HG02970 (cell line): Measurements from ENCODE around the gene AOPEP.

Experiments
- ATAC-seq: cut with Tn5 transposase; IDR thresholded peaks from one replicate; pipeline ENCODE4 v1.9.1; 2021; ENCODE audit warnings: mild to moderate bottlenecking, moderate library complexity, moderate number of reproducible peaks; ENCODE audit not compliant: unreplicated experiment, low FRiP score

AOPEP gene

DNA sequence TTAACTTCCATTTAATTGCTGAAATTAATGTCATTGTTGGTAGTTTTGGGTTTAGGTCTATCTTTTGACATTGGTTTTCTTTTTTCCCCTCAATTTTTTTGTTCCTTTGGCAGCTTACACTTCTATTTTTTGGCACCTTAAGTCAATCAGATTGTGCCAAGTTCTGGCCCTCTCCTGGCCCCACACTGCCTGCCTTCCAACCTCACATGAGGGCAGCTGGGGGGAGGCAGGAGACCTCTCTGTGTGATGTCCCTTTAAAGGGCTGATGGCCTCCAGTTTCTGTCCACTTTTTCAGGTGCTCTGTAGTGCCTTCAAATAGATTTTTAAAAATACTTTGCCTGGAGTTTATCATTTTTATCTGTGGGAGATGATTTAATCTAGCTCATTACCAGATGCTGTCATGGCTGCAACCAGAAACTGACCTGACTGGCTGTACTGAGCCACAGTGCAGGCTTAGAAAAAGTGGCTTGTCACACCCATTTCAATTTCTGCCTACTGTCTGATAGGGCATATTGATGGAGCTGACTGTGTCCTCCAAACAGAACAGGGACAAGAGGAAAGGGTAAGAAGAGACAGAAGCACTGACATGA is 394.4 kb downstream of the AOPEP start:
- no peak for ATAC-seq

DNA sequence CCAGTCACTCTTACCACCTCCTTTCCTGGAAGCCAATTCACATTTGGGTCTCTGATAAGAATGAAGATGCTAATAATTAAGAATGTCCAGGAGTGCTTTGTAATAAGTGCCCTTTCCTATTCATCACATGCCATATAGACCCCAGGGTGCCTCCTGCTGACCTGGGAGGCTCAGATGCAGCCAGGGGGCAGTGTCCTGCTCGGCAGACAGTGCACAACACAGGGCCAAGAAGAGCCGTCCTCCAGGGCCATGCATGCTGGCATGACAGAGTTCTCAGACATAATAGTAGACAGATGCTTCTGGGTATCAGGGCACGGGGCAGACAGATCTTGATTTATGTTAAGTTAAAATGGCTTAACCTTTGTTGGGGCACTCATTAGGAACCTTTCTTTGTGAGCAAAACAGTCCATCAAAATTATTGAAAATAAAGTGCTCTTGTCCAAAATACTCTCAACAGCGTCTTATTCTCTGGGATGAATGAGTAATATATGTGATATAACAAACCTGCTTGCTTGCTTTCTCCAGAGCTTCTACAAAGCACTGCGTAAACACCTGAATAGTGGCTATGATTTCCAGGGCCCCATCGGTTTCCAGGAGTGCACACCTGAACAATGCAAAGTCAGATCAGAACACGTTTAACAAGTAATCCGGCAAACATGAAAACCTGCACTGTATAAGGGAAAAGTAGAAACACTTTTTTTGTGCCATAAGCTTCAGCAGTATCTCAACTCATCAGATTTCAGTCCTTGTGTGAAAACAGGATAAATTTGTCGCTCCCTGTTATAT is 398.3 kb downstream of the AOPEP start:
- no peak for ATAC-seq

DNA sequence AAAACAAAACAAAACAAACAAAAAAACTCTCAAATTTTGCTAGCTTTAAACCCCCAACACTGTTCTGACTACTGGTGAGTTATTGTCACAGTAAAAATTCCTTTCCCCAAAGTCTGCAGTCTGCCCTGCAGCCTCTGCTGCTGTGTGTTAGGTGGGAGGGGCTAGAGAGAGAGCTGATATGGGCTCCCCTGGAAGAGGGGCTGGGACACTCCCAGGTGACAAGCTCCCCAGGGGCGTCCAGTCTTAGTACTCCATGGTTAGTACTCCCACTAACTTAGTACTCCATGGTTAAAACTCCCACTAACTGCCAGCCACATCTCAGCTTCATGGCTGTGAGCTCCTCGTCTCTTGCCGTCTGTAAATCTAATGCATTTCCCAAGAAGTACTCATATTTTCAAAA is 399.2 kb downstream of the AOPEP start:
- no peak for ATAC-seq

DNA sequence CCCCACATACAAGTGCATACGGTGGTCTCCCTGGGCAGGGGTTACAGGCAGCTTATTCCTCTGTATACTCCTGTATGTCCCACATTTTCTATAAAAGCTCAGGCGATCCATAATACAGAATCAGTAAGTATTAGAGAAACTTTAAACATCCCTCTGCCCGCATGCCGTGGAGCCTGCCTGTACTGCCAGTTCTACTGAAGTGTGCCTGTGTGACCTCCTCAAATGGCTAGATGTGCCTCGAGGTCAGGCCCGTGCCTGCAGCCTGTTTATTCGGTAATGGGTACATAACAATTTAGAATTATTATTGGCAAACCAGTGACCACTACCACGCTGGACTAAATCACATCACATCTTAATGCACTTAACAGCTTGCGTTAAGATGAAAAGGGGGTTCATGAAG is 400.2 kb downstream of the AOPEP start:
- ATAC-seq, result no peak

DNA sequence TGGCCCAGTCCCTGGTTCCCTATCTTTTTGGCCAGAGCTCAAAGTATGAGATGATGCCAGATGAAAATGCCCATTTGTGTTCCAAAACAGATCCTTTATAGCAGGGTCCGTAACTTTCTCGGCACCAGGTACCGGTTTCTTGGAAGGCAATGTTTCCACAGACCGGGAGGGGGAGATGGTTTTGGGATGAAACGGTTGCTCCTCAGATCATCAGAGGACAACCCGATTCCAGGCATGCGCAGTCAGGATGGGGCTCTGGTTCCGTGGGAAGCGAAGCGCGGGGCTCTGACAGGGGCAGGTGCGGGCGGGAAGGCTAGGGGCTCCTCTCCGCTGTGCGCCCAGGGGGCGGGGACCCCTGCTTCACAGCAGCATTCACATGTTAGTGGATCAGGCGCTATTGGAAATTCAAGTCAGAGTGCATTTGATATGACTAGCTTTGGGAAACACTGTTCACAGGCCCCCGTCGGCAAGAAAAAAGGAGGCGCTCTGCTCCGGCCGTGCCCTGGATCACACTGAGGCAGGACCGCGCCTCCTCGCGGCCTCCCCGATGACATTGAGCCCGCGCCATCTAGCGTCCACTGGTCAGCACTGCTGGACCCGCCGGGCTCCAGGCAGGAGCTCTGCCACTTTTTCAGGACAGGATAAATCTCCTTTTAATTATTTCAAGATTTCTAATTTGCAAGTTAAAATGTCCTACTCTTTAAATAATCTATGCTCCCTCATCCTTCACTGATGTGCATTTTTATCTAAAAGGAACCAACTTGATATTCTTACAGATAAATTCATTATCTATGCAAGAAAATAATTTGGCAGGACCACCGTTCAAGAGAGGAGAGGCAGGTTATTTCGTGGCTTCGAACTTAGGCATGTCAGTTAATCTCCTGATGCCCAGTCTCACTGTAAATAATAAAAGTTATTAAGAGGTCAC is 401.0 kb downstream of the AOPEP start:
- ATAC-seq, result no peak

DNA sequence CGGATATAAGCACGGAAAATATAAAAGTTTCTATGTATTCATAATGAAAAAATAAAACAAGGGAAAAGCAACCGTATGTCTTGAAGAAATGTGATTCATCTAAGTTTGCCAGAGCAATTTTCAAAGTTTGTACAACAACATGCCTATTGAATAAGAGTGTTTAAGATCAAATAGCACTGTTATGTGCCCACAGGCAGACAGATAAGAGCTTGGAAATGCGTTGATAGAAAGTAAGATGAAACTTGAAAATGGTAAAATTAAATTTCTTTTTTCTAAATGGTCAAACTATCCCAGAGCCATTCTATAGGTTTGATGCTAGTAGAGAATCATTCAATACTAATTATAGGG is 401.7 kb downstream of the AOPEP start:
- no peak for ATAC-seq

DNA sequence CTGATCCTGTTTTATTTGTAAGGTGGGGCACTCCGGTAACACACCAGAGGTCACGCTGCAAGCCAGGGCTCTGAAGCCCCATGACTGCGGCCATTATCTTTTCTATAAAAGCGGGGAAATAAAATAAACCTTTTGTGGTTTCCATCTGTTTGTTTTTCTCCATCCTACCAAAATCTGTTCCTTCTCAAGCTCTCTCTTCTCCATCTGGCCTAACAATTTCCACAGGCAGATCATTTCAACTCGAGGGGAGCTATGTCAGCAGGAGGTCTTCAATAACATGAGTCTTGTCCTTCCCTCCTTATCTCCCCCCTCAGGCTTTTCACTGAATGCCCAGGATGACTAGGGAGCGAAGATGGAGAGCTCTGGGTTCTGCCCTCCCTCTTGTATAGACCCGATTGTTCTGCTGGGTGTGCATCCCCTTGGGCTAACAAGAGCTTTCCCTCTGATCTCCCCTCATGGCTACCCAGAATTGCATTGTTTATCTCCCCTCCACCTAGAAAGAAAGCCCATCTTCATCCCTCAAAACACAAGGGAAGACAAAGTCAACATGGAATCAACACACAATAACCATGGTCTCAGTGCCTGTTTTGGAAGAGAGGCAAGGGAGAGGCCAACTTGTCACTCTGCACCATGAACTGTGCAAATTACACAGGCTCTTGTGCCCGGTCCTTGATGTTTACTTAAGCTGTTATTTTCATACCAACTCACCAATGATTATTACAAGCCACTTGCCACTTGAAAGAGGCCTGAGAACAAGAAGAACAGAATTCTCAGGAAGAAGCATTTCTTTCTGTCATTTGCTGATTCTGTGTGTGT is 403.2 kb downstream of the AOPEP start:
- ATAC-seq, result no peak

DNA sequence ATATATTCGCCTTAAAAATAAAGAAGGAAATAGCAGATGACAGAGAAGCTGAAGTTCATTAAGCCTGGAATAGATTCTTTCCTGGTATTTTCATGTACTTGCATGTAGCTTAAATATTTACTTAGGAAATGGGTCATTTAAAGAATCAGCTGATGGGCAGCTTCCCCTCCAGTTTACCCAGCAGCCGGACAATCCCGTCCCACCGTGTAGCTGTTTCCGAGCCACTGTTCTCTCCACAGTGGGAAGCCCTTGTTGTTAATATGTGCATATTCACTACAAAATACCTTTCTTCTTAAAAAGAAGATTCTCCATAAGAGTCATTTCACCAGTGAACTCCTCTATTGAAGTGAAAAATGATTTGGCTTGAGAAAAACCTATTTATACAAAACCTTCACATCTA is 404.0 kb downstream of the AOPEP start:
- ATAC-seq, result no peak

DNA sequence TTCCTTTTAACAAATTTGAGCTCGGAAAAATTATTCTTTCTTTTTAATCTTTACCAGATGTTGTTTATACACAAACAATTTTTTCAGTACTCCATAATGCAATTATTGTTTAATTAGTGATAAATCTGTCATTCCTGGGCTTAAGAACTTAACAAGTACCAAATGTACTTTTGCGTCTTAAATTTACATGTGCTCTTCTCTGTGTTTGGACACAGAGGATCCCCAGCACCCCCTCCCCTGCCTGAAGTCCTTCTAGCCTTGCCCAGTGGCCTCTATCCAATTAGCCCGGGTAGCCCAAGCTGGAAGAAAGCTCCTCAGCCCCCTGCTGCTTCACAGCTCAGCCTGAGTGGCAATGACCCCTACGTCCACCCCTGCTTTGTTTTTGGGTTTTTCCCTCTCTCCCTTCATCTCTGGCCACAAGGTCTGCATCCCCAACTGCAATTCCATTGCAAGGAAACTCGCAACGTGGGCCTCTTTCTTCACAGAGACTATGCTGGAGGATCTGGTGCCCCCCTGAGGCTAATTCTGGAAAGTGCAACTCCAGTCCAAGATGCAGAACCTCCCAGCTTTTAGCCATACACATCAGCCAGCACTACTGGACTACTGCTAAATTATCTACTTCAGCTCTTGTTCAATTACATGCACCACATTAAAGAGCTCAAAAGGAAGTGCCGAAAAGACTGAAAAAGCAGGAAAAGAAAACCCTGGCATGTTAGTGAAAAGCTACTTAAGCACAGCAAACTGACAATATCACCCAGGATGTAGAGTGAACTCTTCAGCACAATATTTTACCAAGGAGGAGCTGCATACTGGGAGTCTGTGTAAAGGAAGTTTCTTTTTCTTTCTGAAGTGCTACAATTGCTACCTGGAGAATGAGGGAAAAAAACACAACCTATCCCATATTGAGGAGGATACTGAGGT is 404.8 kb downstream of the AOPEP start:
- ATAC-seq, result no peak

DNA sequence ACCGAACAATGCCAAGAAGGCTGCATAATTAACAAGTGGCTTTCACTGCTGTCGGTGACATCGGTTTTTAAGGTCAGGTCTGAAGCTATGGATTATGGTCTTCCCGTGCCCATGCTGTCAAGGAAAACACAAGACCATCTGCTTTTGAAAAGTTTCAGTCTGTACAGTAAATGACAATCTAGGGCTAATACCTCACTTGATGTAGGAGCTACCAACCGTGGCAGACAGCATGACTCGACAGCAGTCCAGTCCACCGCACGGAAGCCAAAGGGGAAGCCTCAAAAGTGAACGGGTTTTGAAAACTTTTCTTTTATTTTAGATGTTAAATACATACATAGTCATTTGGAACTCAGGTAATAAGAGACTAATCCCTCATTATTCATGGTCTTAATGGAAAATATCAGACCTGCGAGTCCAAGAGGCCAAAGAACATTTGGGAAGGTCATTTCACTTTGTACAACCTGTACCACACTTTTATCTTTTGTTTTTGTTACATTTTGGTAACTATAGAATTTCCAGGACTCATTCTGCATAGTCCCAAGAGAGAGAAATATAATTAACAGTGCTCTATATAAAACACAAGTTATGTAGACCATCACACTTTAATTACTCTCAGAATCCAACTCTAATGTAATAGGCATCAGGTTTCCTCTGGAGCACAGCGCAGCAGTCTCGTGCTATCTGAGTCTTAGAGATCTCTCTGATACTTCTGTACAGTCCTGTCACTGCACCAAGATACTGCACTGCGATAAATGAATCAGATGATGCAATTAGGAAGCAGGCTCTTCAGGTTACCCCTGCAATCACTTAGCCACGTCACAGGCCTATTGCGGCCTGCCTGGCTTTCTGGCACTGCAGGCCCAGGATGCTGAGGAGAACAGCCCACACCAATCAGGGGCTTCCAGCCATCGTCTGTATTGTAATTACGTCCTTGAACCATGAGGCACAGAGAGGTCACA is 406.1 kb downstream of the AOPEP start:
- ATAC-seq, result no peak

DNA sequence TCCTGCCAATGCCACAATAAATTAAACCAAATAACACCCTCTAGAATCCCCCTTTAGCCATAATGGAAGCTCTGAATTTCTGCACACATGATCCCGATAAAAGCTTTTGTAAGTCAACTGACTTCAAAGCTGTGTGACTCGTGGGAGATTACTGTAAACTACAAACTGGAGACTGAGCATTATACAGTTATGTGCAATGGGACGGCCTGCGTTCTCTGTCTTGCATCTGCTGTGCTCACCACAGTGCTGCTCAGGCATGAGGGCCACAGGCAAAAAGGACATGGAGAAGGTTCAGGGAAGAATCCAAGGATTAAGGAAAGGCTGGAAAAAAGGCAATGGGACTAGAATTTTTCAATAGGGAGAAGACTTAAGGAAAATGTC is 406.8 kb downstream of the AOPEP start:
- no peak for ATAC-seq

DNA sequence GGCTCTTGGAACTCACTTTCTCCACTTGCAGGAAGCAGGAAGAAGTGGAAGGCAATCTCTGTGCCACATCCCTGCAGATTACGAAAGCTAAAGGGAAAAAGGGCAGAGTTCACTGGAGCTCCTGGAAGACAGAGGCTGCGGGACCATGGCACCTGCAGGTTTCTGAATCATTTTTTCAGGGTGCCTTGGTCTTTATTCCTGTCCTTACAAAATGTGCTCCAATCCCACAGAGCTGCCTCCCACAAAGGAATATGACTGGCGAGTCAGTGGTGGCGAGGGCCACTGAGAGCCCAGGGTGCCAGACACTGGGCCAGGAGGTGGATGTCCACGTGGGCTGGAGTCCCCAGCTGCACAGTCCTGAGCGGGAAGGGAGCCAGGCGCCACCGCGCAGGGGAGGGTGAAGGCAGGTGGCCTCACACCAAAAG is 408.0 kb downstream of the AOPEP start:
- no peak for ATAC-seq

DNA sequence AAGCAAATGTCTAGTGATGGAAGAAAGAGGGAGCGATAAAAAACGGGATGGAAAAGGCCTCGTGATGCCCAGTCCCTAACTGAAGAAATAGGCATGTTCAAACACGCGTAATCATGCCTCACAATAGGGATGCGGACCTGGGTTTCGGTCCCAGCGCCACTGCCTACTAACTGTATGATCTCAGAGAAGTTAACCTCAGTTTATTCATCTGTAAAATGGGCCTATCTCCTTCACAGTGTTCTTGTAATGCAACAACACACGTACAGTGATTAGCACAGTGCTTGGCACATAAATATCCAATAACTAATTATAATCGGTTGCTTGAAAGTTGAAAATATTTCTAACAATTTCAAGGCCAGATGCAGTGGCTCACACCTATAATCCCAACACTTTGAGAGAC is 409.3 kb downstream of the AOPEP start:
- no peak for ATAC-seq
